OCI-LY7 (cell line): ENCODE results near the gene VSNL1. TPM values are rescaled to one million over a fixed set of nuclear protein-coding genes. Genes with fewer than 3 reads are reported as not detected.

Source experiments
- BruUV-seq: library from RNA; stranded (reverse); fragments of 400-500 nt; replicated peaks from 2 replicates; lab custom pipeline; 2021; lab: Mats Ljungman, UMichigan
- CTCF ChIA-PET: fragments of 300-600 bp; sonication (Branson Sonifier 250); formaldehyde crosslinking; loops from one replicate; lab custom pipeline; 2022; ENCODE audit warnings: antibody characterized with exemption; ENCODE audit not compliant: unreplicated experiment; lab: Charles Lee
- POLR2A ChIA-PET: fragments of 300-600 bp; sonication (Branson Sonifier 250); formaldehyde crosslinking; loops from one replicate; lab custom pipeline; 2022; ENCODE audit warnings: antibody characterized with exemption; lab: Charles Lee
- DNase-seq: peaks from one replicate; pipeline ENCODE4 v3.0.0-alpha.2; 2015; ENCODE audit warnings: low spot score
- H2AFZ ChIP-seq: fragments of 200-600 bp; sonication (generic), shearing (Covaris generic); 2 replicates; pipeline ENCODE4 v1.6.1; 2014; ENCODE audit warnings: mild to moderate bottlenecking, antibody characterized with exemption, low read length, moderate library complexity
- H3K27ac ChIP-seq: fragments of 200-600 bp; sonication (generic); 2 replicates; pipeline ENCODE4 v1.5.1; 2014; ENCODE audit warnings: mixed run types, low read depth, mild to moderate bottlenecking, moderate library complexity, low read length, inconsistent platforms; ENCODE audit not compliant: poor library complexity, severe bottlenecking
- H3K36me3 ChIP-seq: fragments of 200-600 bp; sonication (generic); 2 replicates; pipeline ENCODE4 v1.6.1; 2014; ENCODE audit warnings: mild to moderate bottlenecking, antibody characterized with exemption, low read length, moderate library complexity, mixed read lengths; ENCODE audit not compliant: insufficient read depth
- H3K4me1 ChIP-seq: fragments of 200-600 bp; sonication (generic); 2 replicates; pipeline ENCODE4 v1.5.1; 2014; ENCODE audit warnings: mild to moderate bottlenecking, low read length; ENCODE audit not compliant: insufficient read depth, poor library complexity, severe bottlenecking
- H3K4me2 ChIP-seq: fragments of 200-600 bp; sonication (generic); 2 replicates; pipeline ENCODE4 v1.6.1; 2014; ENCODE audit warnings: mild to moderate bottlenecking, low read length
- H3K4me3 ChIP-seq: fragments of 200-600 bp; sonication (generic); 2 replicates; pipeline ENCODE4 v1.5.1; 2014; ENCODE audit warnings: mild to moderate bottlenecking, low read depth, low read length; ENCODE audit not compliant: poor library complexity, severe bottlenecking
- H3K79me2 ChIP-seq: fragments of 200-600 bp; sonication (generic); 2 replicates; pipeline ENCODE4 v1.6.1; 2016; ENCODE audit warnings: low read depth, mild to moderate bottlenecking, low read length, moderate library complexity, mixed read lengths; ENCODE audit not compliant: insufficient read depth
- H3K9me2 ChIP-seq: fragments of 200-600 bp; sonication (generic); 2 replicates; pipeline ENCODE4 v1.6.1; 2016; ENCODE audit warnings: mild to moderate bottlenecking, low read length, mixed read lengths; ENCODE audit not compliant: insufficient read depth
- H3K9me3 ChIP-seq: fragments of 200-600 bp; sonication (generic); 2 replicates; pipeline ENCODE4 v1.6.1; 2014; ENCODE audit warnings: mild to moderate bottlenecking, mixed run types, low read length, mixed read lengths
- H4K20me1 ChIP-seq: fragments of 200-600 bp; sonication (generic); 2 replicates; pipeline ENCODE4 v1.6.1; 2014; ENCODE audit warnings: mild to moderate bottlenecking, antibody characterized with exemption, low read length, moderate library complexity, mixed read lengths; ENCODE audit not compliant: insufficient read depth
- EZH2phosphoT487 ChIP-seq: fragments of 200-600 bp; sonication (generic); IDR thresholded peaks from 2 replicates; pipeline ENCODE4 v1.6.1; 2018; ENCODE audit warnings: low read depth, borderline replicate concordance, mild to moderate bottlenecking, mixed run types, antibody characterized with exemption, low read length, moderate library complexity, mixed read lengths
- intact Hi-C: fragments of 100-400 bp; cut with micrococcal nuclease; formaldehyde crosslinking; loops from one replicate; pipeline ENCODE4 v1.10.0; 2022; ENCODE audit not compliant: unreplicated experiment
- total RNA-seq, 2 experiments: library from RNA; depleted of rRNA in 1 of 2; stranded (reverse); fragments of >200 nt in 1 of 2; shearing (Covaris generic) in 1 of 2; gene quantifications; 2 replicates each; pipeline ENCODE4 v1.2.3, GENCODE V29; 2014 to 2022
- TF ChIP-seq, protein P1 (sequence below): fragments of 200-600 bp; sonication (generic); conservative IDR thresholded peaks from 2 replicates; pipeline ENCODE4 v1.5.1; 2014; ENCODE audit warnings: mild to moderate bottlenecking, antibody characterized with exemption, low read length, moderate library complexity, mixed read lengths

Gene VSNL1
- total RNA-seq, 2 experiments from 2014 or later, result not detected

DNA sequence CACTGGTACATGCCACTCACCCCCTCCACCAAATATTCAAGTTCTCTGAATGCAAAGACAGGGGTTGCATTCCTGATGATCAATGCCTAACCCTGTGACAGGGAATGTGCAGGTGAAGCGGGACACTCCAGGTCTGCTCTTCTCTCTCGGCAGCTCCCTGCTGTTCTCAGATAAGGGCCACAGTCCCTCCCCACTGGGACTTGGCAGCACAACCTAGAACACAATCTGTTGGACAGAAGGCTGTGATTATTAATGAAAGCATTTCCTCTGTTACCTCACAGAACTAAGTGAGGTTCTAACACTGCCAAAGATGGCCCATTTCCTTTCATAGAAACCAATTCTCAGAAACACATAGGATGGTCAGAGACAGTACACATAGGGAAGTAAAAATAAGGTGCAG is 42.7 kb downstream of the VSNL1 start:
- Histone ChIP-seq H3K4me1 (no peaks in the 10 kb centered on the region), H3K9me2 (no peaks in the 10 kb centered on the region), H2AFZ (no peak overlapping the region), H3K79me2 (no peaks in the 10 kb centered on the region), H3K4me2 (no peak overlapping the region), H3K9me3 (no peaks in the 10 kb centered on the region), H3K4me3 (no peak overlapping the region), H4K20me1 (no peaks in the 10 kb centered on the region), H3K36me3 (no peaks in the 10 kb centered on the region), H3K27ac (no peak overlapping the region)
- POLR2A ChIA-PET, result no interaction called here
- no TSS peak for BruUV-seq
- CTCF ChIA-PET, result no interaction called here
- no peak for TF ChIP-seq EZH2phosphoT487
- TF ChIP-seq, protein P1, sequence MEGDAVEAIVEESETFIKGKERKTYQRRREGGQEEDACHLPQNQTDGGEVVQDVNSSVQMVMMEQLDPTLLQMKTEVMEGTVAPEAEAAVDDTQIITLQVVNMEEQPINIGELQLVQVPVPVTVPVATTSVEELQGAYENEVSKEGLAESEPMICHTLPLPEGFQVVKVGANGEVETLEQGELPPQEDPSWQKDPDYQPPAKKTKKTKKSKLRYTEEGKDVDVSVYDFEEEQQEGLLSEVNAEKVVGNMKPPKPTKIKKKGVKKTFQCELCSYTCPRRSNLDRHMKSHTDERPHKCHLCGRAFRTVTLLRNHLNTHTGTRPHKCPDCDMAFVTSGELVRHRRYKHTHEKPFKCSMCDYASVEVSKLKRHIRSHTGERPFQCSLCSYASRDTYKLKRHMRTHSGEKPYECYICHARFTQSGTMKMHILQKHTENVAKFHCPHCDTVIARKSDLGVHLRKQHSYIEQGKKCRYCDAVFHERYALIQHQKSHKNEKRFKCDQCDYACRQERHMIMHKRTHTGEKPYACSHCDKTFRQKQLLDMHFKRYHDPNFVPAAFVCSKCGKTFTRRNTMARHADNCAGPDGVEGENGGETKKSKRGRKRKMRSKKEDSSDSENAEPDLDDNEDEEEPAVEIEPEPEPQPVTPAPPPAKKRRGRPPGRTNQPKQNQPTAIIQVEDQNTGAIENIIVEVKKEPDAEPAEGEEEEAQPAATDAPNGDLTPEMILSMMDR, result no peak
- intact Hi-C loops, result no loop called here
- DNase-seq, result no peak

DNA sequence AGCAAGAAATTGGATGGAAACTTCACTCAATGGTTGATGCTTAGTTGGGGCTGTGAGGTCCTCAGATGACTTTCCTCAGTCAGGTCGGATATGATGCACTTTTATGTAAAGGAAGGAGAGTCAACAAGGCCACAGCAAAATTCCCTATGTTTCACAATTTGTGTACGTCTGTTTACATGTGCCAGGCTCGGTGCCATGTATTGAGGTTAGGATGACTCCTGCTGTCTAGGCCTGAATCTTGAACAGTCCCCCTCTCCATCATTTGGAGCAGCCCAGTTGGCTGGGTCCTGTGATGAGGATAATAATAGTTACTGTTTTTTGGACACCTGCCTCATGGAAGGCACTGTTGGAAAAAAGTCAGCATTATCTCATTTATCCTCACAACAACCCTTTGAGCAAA is 43.1 kb downstream of the VSNL1 start:
- ChIA-PET POLR2A (no interaction called here), CTCF (no interaction called here)
- intact Hi-C loops, result no loop called here
- Histone ChIP-seq H3K9me3 (no peaks in the 10 kb centered on the region), H3K4me1 (no peaks in the 10 kb centered on the region), H4K20me1 (no peaks in the 10 kb centered on the region), H3K4me2 (no peak overlapping the region), H3K9me2 (no peaks in the 10 kb centered on the region), H3K36me3 (no peaks in the 10 kb centered on the region), H3K79me2 (no peaks in the 10 kb centered on the region), H3K27ac (no peak overlapping the region), H2AFZ (no peak overlapping the region), H3K4me3 (no peak overlapping the region)
- DNase-seq, result no peak
- BruUV-seq, result no TSS peak
- TF ChIP-seq EZH2phosphoT487, result no peak
- TF ChIP-seq, protein P1, result no peak

DNA sequence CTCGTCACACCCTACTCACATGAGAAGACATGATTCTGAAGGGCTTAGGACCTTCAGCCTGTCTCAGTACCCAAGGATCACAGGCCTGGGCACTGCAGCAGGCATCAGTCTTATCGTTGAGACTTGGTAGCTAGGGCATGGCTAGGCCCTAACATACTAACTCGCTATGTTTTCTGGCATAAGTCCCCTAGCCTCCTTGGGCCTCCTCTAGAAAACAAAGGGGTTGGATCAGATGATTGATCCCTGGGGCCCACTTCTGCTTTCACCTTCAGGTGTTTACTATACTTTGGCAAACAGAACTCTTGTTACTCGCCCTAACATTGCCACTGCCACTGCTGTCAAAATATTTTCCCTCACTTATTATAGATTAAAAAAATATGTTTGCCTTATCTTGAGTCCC is 44.2 kb downstream of the VSNL1 start:
- H3K4me1 ChIP-seq, result no peaks in the 10 kb centered on the region
- no TSS peak for BruUV-seq
- ChIA-PET POLR2A (no interaction called here), CTCF (no interaction called here)
- intact Hi-C loops, result no loop called here
- no peaks in the 10 kb centered on the region for H3K9me2 ChIP-seq
- DNase-seq, result no peak
- no peak overlapping the region for H3K4me2 ChIP-seq
- H3K27ac ChIP-seq, result no peak overlapping the region
- H4K20me1 ChIP-seq, result no peaks in the 10 kb centered on the region
- H2AFZ ChIP-seq, result no peak overlapping the region
- TF ChIP-seq, protein P1, result no peak
- TF ChIP-seq EZH2phosphoT487, result no peak
- H3K36me3 ChIP-seq, result no peaks in the 10 kb centered on the region
- H3K79me2 ChIP-seq, result no peaks in the 10 kb centered on the region
- no peaks in the 10 kb centered on the region for H3K9me3 ChIP-seq
- H3K4me3 ChIP-seq, result no peak overlapping the region
